Endothelial cell of umbilical vein (primary cell): ENCODE results near the gene GNB1. TPM values are rescaled to one million over a fixed set of nuclear protein-coding genes. Genes with fewer than 3 reads are reported as not detected.

Source experiments
- BruUV-seq: library from RNA; stranded (reverse); fragments of 400-500 nt; replicated peaks from 2 replicates; lab custom pipeline; 2021; lab: Mats Ljungman, UMichigan
- CTCF ChIA-PET: fragments of 300-600, 350-600 bp; sonication (Branson Sonifier 250); formaldehyde crosslinking; loops from one replicate; lab custom pipeline; 2021; ENCODE audit warnings: antibody characterized with exemption, inconsistent platforms; lab: Charles Lee
- POLR2A ChIA-PET: fragments of 300-600, 350-600 bp; sonication (Branson Sonifier 250); formaldehyde crosslinking; loops from one replicate; lab custom pipeline; 2021; ENCODE audit warnings: antibody characterized with exemption, inconsistent platforms; lab: Charles Lee
- DNase-seq: peaks from one replicate; pipeline ENCODE4 v3.0.0-alpha.2; 2011; ENCODE audit warnings: low read depth, low spot score
- FAIRE-seq: peaks from 2 replicates; lab custom pipeline; 2011; peaks lifted over from hg19 to GRCh38; lab: Jason Lieb, UNC
- H2AFZ ChIP-seq: 2 replicates; pipeline ENCODE4 v1.6.0; 2012; ENCODE audit warnings: low read depth, low read length, control low read depth, inconsistent platforms
- H3K27ac ChIP-seq: 2 replicates; pipeline ENCODE4 v1.5.1; 2011; ENCODE audit warnings: low read depth, mild to moderate bottlenecking, control low read depth, low read length, moderate library complexity; ENCODE audit not compliant: insufficient read depth
- H3K27me3 ChIP-seq, 2 experiments: 2 replicates each; pipeline versions ENCODE4 v1.6.0 to v1.6.1; 2011; ENCODE audit warnings: low read length in 2 of 2, mixed read lengths in 1 of 2; ENCODE audit not compliant: control insufficient read depth in 2 of 2, insufficient read depth in 2 of 2
- H3K36me3 ChIP-seq, 2 experiments: 2 replicates in 1 of 2; 3 replicates in 1 of 2; pipeline ENCODE4 v1.5.1; 2011; ENCODE audit warnings: low read length in 2 of 2, mild to moderate bottlenecking in 1 of 2, moderate library complexity in 1 of 2; ENCODE audit not compliant: control insufficient read depth in 2 of 2, insufficient read depth in 2 of 2; ENCODE audit errors: extremely low read depth in 1 of 2
- H3K4me1 ChIP-seq: 3 replicates; pipeline ENCODE4 v1.5.1; 2011; ENCODE audit warnings: mild to moderate bottlenecking, low read length; ENCODE audit not compliant: control insufficient read depth, insufficient read depth; ENCODE audit errors: extremely low read depth
- H3K4me2 ChIP-seq: 2 replicates; pipeline ENCODE4 v1.6.1; 2011; ENCODE audit warnings: low read length, control low read depth, mixed read lengths; ENCODE audit not compliant: insufficient read depth
- H3K4me3 ChIP-seq, 3 experiments: fragments of 200-600 bp in 1 of 3; sonication (generic), shearing (Covaris generic) in 1 of 3; replicated peaks in 1 of 3; 2 replicates each; pipeline ENCODE4 v1.5.1; 2011 to 2016; ENCODE audit warnings: control low read depth in 3 of 3, low read length in 3 of 3, mild to moderate bottlenecking in 2 of 3, inconsistent platforms in 1 of 3, low read depth in 1 of 3, moderate library complexity in 1 of 3; ENCODE audit not compliant: insufficient read depth in 1 of 3
- H3K79me2 ChIP-seq: 2 replicates; pipeline ENCODE4 v1.6.0; 2012; ENCODE audit warnings: low read length, inconsistent platforms; ENCODE audit not compliant: control insufficient read depth, insufficient read depth
- H3K9ac ChIP-seq: replicated peaks from 2 replicates; pipeline ENCODE3; 2011; ENCODE audit warnings: low read length, control low read depth; ENCODE audit not compliant: insufficient read depth; ENCODE audit errors: extremely low read depth
- H3K9me1 ChIP-seq: replicated peaks from 3 replicates; pipeline ENCODE4 v1.6.0; 2011; ENCODE audit warnings: mild to moderate bottlenecking, low read length; ENCODE audit not compliant: control insufficient read depth, insufficient read depth; ENCODE audit errors: extremely low read depth
- H3K9me3 ChIP-seq: replicated peaks from 2 replicates; pipeline ENCODE4 v1.5.1; 2012; ENCODE audit warnings: low read length, inconsistent platforms; ENCODE audit not compliant: control insufficient read depth, insufficient read depth
- H4K20me1 ChIP-seq: replicated peaks from 2 replicates; pipeline ENCODE3; 2011; ENCODE audit warnings: mild to moderate bottlenecking, low read length; ENCODE audit not compliant: control insufficient read depth, insufficient read depth; ENCODE audit errors: extremely low read depth
- EZH2 ChIP-seq: IDR thresholded peaks from 2 replicates; pipeline ENCODE4 v1.6.1; 2012; ENCODE audit warnings: borderline replicate concordance, low read depth, mild to moderate bottlenecking, moderate library complexity, low read length, inconsistent platforms; ENCODE audit not compliant: severe bottlenecking
- FOS ChIP-seq: IDR thresholded peaks from 2 replicates; pipeline ENCODE4 v1.6.1; 2011; ENCODE audit warnings: mild to moderate bottlenecking, low read length, moderate library complexity, borderline replicate concordance; ENCODE audit not compliant: insufficient read depth
- JUN ChIP-seq: IDR thresholded peaks from 2 replicates; pipeline ENCODE4 v1.6.1; 2011; ENCODE audit warnings: borderline replicate concordance, low read depth; ENCODE audit not compliant: insufficient read length, insufficient read depth
- MYC ChIP-seq: IDR thresholded peaks from one replicate; pipeline ENCODE4 v1.6.1; 2011; ENCODE audit warnings: mild to moderate bottlenecking, low read depth, low read length
- POLR2A ChIP-seq: IDR thresholded peaks from 2 replicates; pipeline ENCODE4 v1.6.1; 2012; ENCODE audit warnings: low read depth, mild to moderate bottlenecking, control low read depth, low read length
- POLR2AphosphoS5 ChIP-seq: IDR thresholded peaks from 2 replicates; pipeline ENCODE4 v1.6.1; 2012; ENCODE audit warnings: low read depth, mild to moderate bottlenecking, control low read depth, low read length, moderate library complexity; ENCODE audit not compliant: insufficient read depth
- dilution Hi-C: fragments of 300-500 bp; cut with MboI; formaldehyde crosslinking; loops from one replicate; pipeline ENCODE4 v1.15.0; 2019; ENCODE audit warnings: low sequenced_read_pairs; ENCODE audit not compliant: extremely low pct_ligation_motif_present
- intact Hi-C: fragments of 100-400 bp; cut with micrococcal nuclease; formaldehyde crosslinking; loops from one replicate; pipeline ENCODE4 v1.10.0; 2022
- polyA plus RNA-seq, 4 experiments: library from polyadenylated mRNA; depleted of rRNA in 3 of 4; stranded (reverse) in 3 of 4; unstranded in 1 of 4; fragments of >200 nt; gene quantifications; 2 replicates each; pipeline versions ENCODE4 v1.2.1 to v1.2.3, GENCODE V29; 2011 to 2012; ENCODE audit warnings: missing spikeins in 1 of 4
- total RNA-seq: library from RNA; stranded (reverse); gene quantifications from 2 replicates; pipeline ENCODE4 v1.2.3, GENCODE V29; 2021

GNB1 gene
- total and polyA plus RNA-seq, 2 donors (not counting 3 experiments of a cell fraction or from before 2014, with no cell fraction given), result 501 to 529 TPM

DNA sequence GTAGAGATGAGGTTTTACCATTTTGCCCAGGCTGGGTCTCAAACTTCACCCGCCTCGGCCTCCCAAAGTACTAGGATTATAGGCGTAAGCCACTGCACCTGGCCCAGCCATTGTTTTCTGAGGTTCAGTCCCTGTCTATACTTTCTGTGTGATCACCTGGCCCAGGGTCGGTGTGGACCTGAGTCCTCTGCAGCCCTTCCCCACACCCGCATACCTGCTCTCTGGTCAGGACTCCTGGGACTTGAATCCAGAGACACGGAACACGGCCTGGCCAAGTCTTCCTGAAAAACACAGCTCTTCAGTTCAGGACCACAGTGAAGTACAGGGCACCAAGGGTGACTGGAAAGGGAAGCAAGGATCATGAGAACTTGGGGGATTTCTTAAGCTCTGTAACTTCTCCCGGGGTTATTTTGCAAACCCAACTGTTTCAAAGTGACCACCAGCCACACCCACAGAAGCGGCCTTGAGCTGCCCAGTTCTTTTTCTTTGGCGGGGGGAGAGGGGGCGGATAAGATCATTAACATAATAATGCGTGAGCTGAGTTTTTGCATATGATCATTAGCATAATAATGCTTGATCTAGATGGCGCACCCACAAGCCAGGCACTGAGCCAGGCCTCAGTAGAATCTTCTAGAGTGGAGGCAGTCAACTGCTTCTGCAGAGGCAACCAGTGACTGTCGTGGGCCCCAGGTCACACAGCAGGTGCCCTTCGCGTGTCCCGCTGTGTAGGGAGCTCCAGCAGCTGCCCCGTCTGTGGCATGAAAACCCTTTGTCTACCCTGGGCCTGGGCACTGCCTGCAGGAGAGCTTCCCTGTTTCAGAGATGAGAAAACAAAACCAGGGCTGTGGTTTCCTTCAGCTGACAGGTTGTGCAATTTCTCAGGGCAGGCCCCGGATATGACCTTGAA, 110.9 kb downstream of the GNB1 start:
- H3K9ac ChIP-seq, result no peak overlapping the region
- no TSS peak for BruUV-seq
- H4K20me1 ChIP-seq, result no peaks in the 10 kb centered on the region
- no peaks in the 10 kb centered on the region for H3K27me3 ChIP-seq
- no peak overlapping the region for H2AFZ ChIP-seq
- peaks cover 0 to 3% of the 10 kb centered on the region in 2 experiments for H3K36me3 ChIP-seq
- H3K9me3 ChIP-seq, result no peaks in the 10 kb centered on the region
- no peak overlapping the region for H3K27ac ChIP-seq
- peak; percentile 15 for FAIRE-seq
- no peak for TF ChIP-seq EZH2
- TF ChIP-seq FOS, result no peak
- TF ChIP-seq POLR2A, result no peak
- no peak for TF ChIP-seq MYC
- H3K4me1 ChIP-seq, result peaks cover 20% of the 10 kb centered on the region
- ChIA-PET POLR2A (no interaction called here), CTCF (interaction anchor here (1.4 to 1.8 kb wide), 2 partner anchors 126 to 129 kb away, joined by 5 to 10 read pairs; no protein-coding TSS in a partner anchor)
- no peaks in the 10 kb centered on the region for H3K9me1 ChIP-seq
- no peak overlapping the region for H3K4me2 ChIP-seq
- no peak for DNase-seq
- H3K4me3 ChIP-seq, result no peak overlapping the region
- dilution Hi-C loops (no loop called here), intact Hi-C loops (no loop called here)
- peaks cover 29% of the 10 kb centered on the region for H3K79me2 ChIP-seq

DNA sequence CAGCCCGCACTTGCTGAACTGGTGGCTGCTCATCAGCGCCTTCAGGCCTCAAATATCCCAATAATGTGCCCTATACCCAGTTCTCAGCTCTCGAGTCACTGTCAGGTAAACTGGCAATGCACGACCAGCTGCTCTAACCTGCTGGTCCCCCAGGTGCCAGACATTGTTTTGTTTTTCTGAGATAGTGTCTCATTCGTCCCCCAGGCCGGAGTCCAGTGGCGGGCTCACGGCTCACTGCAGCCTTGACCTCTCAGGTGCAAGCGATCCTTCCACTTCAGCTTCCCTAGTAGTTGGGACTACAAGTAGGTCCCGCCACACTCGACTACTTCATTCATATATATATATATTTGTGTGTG, 111.6 kb downstream of the GNB1 start:
- intact Hi-C loops, result no loop called here
- Histone ChIP-seq H3K4me1 (peaks cover 20% of the 10 kb centered on the region), H3K4me2 (no peak overlapping the region), H3K9ac (no peak overlapping the region), H3K9me1 (no peaks in the 10 kb centered on the region), H3K79me2 (peaks cover 36% of the 10 kb centered on the region), H3K36me3 (no peaks in the 10 kb centered on the region), H3K27me3 (no peaks in the 10 kb centered on the region), H2AFZ (no peak overlapping the region), H3K4me3 (no peak overlapping the region), H3K9me3 (no peaks in the 10 kb centered on the region), H4K20me1 (no peaks in the 10 kb centered on the region), H3K27ac (no peak overlapping the region)
- FAIRE-seq (no peak), DNase-seq (no peak)
- ChIA-PET POLR2A (no interaction called here), CTCF (interaction anchor here (1.8 kb wide), 1 partner anchor 129 kb away, joined by 5 read pairs; no protein-coding TSS in a partner anchor)
- TF ChIP-seq POLR2AphosphoS5 (peak; percentile 2), JUN (no peak)
- BruUV-seq, result no TSS peak
- dilution Hi-C loops, result no loop called here
